Activated naive CD8-positive, alpha-beta T cell (primary cell): ENCODE data around the gene PIK3R6.

Experiments
- H3K27ac Mint-ChIP-seq: one replicate; pipeline ENCODE4 v1.8.0; 2021; ENCODE audit warnings: mixed read lengths
- H3K27me3 Mint-ChIP-seq: one replicate; pipeline ENCODE4 v1.8.0; 2021; ENCODE audit warnings: mixed read lengths
- H3K36me3 Mint-ChIP-seq: one replicate; pipeline ENCODE4 v1.8.0; 2021; ENCODE audit warnings: mixed read lengths
- H3K4me1 Mint-ChIP-seq: one replicate; pipeline ENCODE4 v1.8.0; 2021; ENCODE audit warnings: low read depth, mixed read lengths
- H3K4me3 Mint-ChIP-seq: one replicate; pipeline ENCODE4 v1.8.0; 2021; ENCODE audit warnings: mild to moderate bottlenecking, mixed read lengths
- H3K9me3 Mint-ChIP-seq: one replicate; pipeline ENCODE4 v1.8.0; 2021; ENCODE audit warnings: low read depth, mixed read lengths

Gene PIK3R6

GRCh38 chr17:8871081-8871581 lies 3.7 kb upstream of the PIK3R6 start:
- Mint-ChIP-seq H3K9me3 (no peaks in the 10 kb centered on the region), H3K4me1 (peaks cover 26% of the 10 kb centered on the region), H3K27me3 (no peaks in the 10 kb centered on the region), H3K4me3 (no peak overlapping the region), H3K36me3 (no peaks in the 10 kb centered on the region), H3K27ac (no peak overlapping the region)

- no peak overlapping the region for H3K27ac Mint-ChIP-seq
- H3K36me3 Mint-ChIP-seq = no peaks in the 10 kb centered on the region
- no peaks in the 10 kb centered on the region for H3K27me3 Mint-ChIP-seq
- H3K9me3 Mint-ChIP-seq = no peaks in the 10 kb centered on the region
- H3K4me3 Mint-ChIP-seq = no peak overlapping the region
- H3K4me1 Mint-ChIP-seq = peaks cover 26% of the 10 kb centered on the region
Observed at GRCh38 chr17:8870406-8871040, 3.0 kb upstream of the PIK3R6 start.

- H3K36me3 Mint-ChIP-seq = peaks cover under 1% of the 10 kb centered on the region
- no peak overlapping the region for H3K4me3 Mint-ChIP-seq
- no peaks in the 10 kb centered on the region for H3K9me3 Mint-ChIP-seq
- peaks cover 21% of the 10 kb centered on the region for H3K4me1 Mint-ChIP-seq
- H3K27me3 Mint-ChIP-seq = no peaks in the 10 kb centered on the region
- H3K27ac Mint-ChIP-seq = no peak overlapping the region
Observed at GRCh38 chr17:8869114-8869815, 1.8 kb upstream of the PIK3R6 start.

GRCh38 chr17:8868529-8868951 lies 1.1 kb upstream of the PIK3R6 start:
- Mint-ChIP-seq H3K4me3 (no peak overlapping the region), H3K27ac (no peak overlapping the region), H3K27me3 (no peaks in the 10 kb centered on the region), H3K4me1 (peaks cover 21% of the 10 kb centered on the region), H3K36me3 (peaks cover 3% of the 10 kb centered on the region), H3K9me3 (no peaks in the 10 kb centered on the region)

GRCh38 chr17:8868092-8868491 lies 618 bp upstream of the PIK3R6 start:
- Mint-ChIP-seq H3K27ac (no peak overlapping the region), H3K4me3 (peak overlapping the region; percentile 53), H3K4me1 (peaks cover 18% of the 10 kb centered on the region), H3K36me3 (peaks cover 3% of the 10 kb centered on the region), H3K27me3 (no peaks in the 10 kb centered on the region), H3K9me3 (no peaks in the 10 kb centered on the region)

- Mint-ChIP-seq H3K4me1 (peaks cover 33% of the 10 kb centered on the region), H3K4me3 (no peak overlapping the region), H3K36me3 (peaks cover 3% of the 10 kb centered on the region), H3K27me3 (no peaks in the 10 kb centered on the region), H3K27ac (no peak overlapping the region), H3K9me3 (no peaks in the 10 kb centered on the region)
Observed at GRCh38 chr17:8865811-8866210, 1.7 kb downstream of the PIK3R6 start.

- no peak overlapping the region for H3K4me3 Mint-ChIP-seq
- no peaks in the 10 kb centered on the region for H3K27me3 Mint-ChIP-seq
- peaks cover 3% of the 10 kb centered on the region for H3K36me3 Mint-ChIP-seq
- H3K27ac Mint-ChIP-seq = no peak overlapping the region
- peaks cover 33% of the 10 kb centered on the region for H3K4me1 Mint-ChIP-seq
- no peaks in the 10 kb centered on the region for H3K9me3 Mint-ChIP-seq
Observed at GRCh38 chr17:8865385-8865784, 2.1 kb downstream of the PIK3R6 start.

GRCh38 chr17:8862213-8863056 lies 5.0 kb downstream of the PIK3R6 start:
- no peak overlapping the region for H3K27ac Mint-ChIP-seq
- no peaks in the 10 kb centered on the region for H3K9me3 Mint-ChIP-seq
- H3K27me3 Mint-ChIP-seq = no peaks in the 10 kb centered on the region
- H3K4me3 Mint-ChIP-seq = no peak overlapping the region
- peaks cover 36% of the 10 kb centered on the region for H3K4me1 Mint-ChIP-seq
- peaks cover 3% of the 10 kb centered on the region for H3K36me3 Mint-ChIP-seq

GRCh38 chr17:8861495-8862181 lies 5.8 kb downstream of the PIK3R6 start:
- H3K27me3 Mint-ChIP-seq = no peaks in the 10 kb centered on the region
- peaks cover 3% of the 10 kb centered on the region for H3K36me3 Mint-ChIP-seq
- no peak overlapping the region for H3K27ac Mint-ChIP-seq
- H3K4me1 Mint-ChIP-seq = peaks cover 34% of the 10 kb centered on the region
- no peaks in the 10 kb centered on the region for H3K9me3 Mint-ChIP-seq
- no peak overlapping the region for H3K4me3 Mint-ChIP-seq

- no peaks in the 10 kb centered on the region for H3K27me3 Mint-ChIP-seq
- no peaks in the 10 kb centered on the region for H3K9me3 Mint-ChIP-seq
- H3K27ac Mint-ChIP-seq = no peak overlapping the region
- H3K36me3 Mint-ChIP-seq = peaks cover 3% of the 10 kb centered on the region
- no peak overlapping the region for H3K4me3 Mint-ChIP-seq
- H3K4me1 Mint-ChIP-seq = peaks cover 34% of the 10 kb centered on the region
Observed at GRCh38 chr17:8859804-8860430, 7.6 kb downstream of the PIK3R6 start.

- Mint-ChIP-seq H3K9me3 (no peaks in the 10 kb centered on the region), H3K4me3 (no peak overlapping the region), H3K27ac (no peak overlapping the region), H3K27me3 (no peaks in the 10 kb centered on the region), H3K4me1 (peaks cover 34% of the 10 kb centered on the region), H3K36me3 (peaks cover 2% of the 10 kb centered on the region)
Observed at GRCh38 chr17:8859027-8859803, 8.3 kb downstream of the PIK3R6 start.

- H3K27ac Mint-ChIP-seq = no peak overlapping the region
- H3K36me3 Mint-ChIP-seq = no peaks in the 10 kb centered on the region
- no peaks in the 10 kb centered on the region for H3K27me3 Mint-ChIP-seq
- no peaks in the 10 kb centered on the region for H3K9me3 Mint-ChIP-seq
- peaks cover 34% of the 10 kb centered on the region for H3K4me1 Mint-ChIP-seq
- H3K4me3 Mint-ChIP-seq = peak overlapping the region; percentile 68
Observed at GRCh38 chr17:8857919-8858318, 9.6 kb downstream of the PIK3R6 start.

GRCh38 chr17:8856869-8857575 lies 10.5 kb downstream of the PIK3R6 start:
- H3K27ac Mint-ChIP-seq = no peak overlapping the region
- H3K36me3 Mint-ChIP-seq = no peaks in the 10 kb centered on the region
- H3K9me3 Mint-ChIP-seq = no peaks in the 10 kb centered on the region
- no peak overlapping the region for H3K4me3 Mint-ChIP-seq
- no peaks in the 10 kb centered on the region for H3K27me3 Mint-ChIP-seq
- H3K4me1 Mint-ChIP-seq = peaks cover 26% of the 10 kb centered on the region
